ENCODE measurements around the gene CD36.

The CD36 gene

DNA sequence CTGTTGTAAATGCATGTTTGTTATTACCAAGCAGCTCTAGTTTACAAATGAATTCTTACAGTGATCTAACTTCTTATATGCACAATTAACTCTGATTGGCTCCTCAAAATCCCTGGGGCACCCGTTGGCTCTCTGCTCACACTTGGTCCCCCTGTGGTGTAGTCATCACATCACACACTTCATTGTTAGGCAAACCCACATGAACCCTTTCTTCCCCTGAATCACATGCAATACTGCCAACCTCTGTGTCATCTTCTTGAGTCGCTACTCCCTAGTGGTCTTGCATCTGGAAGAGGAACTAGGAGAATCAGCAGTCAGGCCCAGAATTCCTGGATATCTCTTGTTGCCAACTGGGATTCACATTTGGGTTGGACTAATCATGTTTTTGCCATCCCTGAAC, 73.1 kb downstream of the CD36 start:
- DNase-seq, result no peak

DNA sequence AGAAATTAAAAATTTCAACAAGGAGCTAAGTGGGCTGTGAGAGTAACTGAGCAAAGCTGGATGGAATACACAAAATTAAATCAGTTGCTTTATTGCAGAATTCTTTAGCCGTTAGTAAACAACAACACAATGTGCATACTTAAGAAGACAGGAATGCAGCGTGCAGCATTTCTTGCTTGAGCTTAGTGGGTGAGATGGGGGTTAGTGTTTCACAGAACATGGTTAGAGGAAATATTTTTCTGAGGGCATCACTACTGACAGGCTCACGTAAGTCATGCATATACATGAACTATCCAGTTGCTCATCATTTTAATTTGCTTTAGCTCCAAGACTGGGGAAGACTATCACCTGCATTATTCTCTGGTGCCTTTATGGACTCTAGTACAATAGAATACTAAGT, 80.8 kb downstream of the CD36 start:
- no peak for DNase-seq

DNA sequence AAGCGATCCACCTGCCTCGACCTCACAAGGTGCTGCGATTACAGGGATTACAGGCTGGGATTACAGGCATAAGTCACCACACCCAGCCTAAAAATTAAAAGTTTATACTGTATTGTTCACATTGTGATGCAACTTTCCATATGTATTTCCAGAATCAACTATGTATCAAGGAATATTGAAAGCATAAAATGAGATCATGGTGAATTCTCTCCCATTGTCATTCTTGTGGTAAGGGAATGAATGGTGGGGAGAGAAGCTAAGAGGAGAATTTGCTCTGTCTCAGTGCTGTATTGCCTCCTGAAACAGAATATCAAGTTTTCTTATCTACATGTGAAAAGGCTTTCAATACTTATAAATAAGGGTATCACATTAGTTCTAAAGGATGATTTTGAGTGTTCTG, 81.7 kb downstream of the CD36 start:
- DNase-seq, result no peak

DNA sequence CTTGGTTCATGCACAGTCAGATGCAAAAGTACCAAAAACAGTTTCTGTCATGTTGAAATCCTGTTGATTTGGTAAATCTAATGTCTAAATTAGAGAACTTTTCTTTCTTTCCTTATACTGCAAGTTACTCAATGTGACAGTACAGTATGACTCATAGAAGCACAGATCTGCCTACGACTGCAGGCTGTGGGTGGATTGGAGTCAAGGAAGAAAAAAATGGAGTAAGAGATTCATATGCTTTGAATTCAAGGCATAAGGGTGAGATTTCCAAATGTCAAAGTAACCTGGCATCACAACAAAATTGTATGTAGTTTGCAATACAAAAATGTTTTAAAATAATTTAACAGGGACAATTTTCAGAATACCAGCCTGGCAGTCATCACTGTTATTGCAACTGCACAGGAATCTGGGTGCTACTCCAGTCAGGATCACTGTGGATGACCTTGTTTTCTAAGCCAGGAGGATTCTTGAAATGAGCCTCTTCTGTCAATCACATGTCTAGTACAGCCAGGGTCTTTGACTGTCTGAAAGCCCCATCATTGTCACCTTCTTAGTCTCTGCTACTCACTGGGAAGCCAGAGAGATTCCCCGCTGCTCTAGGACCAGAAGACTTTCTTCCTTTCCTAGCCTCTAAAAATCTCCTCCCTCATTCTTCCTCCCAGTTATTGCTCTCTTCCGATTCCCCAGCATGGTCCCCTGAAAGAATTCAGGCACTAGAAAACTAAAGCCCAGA, 83.6 kb downstream of the CD36 start:
- DNase-seq, result no peak

DNA sequence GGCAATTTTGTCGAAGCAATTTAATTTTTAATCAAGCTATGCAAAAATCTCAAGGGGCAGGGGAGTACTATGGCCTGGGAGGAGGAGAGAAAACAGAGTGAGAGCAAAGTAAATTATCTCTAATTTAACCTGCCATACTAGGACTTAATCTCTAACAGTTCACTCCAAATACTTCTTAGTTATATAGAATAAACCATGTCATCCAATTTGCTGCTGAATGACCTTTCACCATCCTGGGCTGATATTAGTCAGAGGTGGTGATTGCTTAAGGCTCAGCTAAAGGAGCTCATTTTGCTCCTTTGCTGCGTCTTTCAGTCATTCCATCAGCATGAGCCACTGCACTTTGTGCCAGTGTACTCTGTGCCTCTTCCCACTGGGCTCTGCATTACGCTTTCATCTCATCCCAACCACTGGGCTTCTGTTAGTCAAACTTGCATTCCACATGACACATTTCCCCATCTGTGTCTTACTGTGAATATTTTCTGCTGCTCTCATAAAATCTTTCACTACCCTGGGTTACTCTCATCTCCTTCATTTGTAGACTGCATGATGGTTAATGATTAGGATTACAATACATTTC, 84.3 kb downstream of the CD36 start:
- no peak for DNase-seq

DNA sequence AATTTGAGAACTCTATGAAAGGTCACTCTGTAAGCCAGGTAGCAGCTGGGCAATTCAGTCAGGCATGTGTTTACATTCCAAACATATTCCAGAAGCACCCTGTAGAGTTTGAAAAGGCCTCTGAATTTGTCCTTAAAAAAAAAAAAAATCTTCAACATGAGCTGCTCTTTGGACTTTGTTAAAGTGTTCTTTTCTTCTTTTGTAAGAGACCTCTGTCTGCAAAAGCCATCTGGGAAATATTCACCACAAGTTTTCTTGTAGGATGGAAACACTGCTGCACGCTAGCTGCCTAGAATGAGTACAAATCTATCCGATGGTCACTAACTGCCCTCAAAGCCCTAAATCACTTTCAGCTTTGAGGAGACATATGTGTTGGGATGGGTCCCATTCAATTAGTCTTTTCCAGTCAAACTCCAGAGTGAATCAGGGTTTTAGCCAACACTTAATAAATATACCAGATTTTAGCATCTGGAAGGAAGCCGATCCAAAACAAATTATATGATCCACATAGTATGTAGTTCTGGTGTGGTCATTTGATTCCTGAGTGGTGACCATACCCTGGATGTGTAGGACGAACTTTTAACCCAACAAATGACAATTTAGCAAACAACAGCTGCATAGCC, 85.9 kb downstream of the CD36 start:
- DNase-seq, result no peak

DNA sequence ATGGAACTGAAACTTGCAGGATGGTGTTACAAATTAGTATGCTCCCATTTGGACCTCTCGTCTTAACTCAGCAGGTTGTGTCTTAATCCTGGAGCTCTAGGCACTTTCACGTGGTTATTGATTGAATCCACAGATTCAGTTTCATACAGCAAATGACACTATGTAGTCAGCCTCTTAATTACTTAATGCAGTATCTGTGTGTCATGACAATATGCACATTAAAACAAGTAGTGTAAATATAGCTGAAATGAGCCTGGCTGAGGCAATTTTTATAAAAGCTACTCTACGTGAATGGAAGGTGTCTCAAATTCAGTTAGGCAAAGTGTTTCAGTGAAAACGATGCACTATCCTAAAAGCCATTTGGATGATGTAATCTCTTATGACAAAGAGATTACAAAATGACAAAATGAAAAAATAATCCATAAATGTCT, 86.8 kb downstream of the CD36 start:
- no peak for DNase-seq
